Measurements from ENCODE around the gene VASN.

Gene VASN

DNA sequence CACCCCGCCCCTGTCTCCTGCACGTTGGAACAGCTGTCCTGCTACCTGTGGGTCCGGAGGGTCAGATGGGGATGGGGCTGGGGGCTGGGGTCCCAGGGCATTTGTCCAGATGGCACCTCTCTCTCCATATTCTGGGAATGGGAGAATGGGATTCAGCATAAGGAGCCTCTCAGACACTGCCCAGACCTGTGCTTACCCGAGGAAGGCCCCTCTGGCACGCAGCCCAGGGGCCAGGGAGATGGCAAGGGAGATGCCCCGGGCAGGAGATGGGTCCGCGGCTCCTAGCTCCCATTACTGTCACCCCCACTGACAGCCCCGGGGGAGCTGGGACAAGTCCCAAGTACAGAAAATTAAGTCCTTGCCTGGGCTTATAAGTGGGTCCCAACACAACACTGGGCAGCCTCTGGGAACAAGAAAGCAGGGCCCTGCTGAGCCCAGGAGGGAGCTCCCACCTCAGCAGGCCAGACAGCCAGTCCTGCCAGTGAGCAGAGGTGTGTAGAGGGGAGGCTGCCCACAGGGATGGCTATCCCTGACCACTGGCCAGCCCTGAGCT lies 1.8 kb downstream of the VASN start:
- DNase-seq, result no peak

DNA sequence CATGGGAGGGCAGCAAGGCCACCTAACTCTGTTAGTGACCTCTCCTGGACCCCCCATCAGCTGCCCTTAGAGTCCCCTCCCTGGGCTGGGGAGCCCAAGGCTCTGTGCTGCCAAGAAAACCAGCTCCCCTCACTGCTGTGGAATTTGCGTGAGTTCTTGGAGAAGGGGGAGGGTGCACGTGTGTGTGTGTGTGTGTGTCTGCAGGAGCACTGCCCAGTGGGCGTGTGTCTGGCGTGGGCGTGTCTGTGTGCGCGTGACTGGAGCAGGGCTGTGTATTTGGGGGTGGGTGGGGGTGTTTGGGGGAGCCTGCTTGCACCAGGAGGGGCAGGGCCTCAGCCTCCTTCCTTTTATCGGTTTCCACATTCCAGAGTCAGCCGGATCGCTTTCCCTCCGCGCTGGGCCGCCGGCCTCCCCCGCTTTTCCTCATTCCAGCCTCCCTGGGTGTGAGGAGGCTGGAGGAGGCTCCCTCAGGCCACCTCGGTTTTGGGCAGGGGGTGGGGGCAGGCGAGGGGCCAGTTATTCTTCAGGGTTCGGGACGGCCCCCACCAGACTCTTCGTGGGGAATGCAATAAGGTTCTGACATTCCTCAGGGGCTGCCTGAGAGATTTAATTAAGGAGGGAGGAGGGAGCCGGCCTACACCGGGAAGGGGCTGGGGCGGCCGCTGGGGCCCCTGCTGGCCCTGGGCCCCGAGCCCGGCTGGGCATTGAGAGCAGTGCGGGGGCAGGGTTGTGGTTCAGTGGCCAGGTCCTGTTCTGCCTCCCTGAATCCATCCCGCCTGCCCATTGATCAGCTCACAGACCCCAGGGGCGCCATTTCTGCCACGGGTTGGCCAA lies 2.5 kb downstream of the VASN start:
- no peak for DNase-seq

DNA sequence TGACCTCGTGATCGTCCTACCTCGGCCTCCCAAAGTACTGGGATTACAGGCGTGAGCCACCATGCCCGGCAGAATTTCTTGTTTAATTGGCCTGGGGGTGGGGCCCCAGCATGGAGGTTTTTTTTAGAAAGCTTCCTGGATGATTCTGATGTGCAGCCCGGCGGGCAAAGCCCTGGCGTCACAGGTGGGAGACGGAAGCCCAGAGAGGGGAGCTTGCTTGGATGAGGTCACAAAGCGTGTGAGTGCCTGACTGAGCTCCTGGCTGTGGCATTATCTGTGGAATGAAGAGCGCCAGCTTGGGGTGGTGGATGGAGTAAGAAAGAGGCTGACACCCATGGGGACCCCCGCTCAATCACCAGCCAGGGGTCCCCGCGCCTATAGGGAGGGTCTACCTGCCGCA lies 4.1 kb downstream of the VASN start:
- DNase-seq, result no peak

DNA sequence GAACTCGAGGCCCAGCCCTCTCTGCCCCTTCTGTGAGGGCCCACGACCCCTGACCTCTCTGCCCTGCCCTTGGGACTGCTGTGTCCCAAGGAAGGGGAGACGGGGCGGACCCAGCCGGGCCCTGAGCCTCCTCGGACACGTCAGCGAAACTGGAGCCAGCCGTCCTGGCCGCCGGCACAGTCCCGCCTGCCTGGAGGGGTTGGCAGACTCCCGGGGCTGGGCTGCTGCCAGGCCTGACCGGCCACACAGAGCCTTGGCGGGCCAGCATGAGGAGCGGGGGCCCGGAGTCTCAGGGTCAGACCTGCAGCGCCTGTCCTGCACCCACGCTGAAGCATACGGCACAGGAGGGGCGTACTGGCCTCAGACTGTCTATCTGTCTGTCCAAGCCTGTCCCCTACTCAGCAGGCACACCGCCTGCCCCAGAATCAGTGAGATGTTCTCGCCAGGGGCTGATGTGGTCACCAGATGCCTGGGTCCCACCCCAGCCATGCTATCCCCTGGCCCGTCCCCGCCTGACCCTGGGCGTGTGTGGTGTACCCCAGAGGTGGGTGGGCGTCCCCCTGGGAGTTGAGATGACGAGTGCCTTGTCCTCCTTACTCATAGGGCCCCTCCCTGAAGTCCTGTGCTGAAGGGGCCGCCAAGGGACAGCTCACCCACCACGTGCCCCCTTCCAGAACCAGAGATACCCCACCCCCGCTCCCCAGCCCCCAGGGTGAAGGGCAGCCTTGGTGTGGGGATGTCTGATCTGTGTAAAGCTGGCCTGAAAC lies 4.7 kb downstream of the VASN start:
- no peak for DNase-seq

DNA sequence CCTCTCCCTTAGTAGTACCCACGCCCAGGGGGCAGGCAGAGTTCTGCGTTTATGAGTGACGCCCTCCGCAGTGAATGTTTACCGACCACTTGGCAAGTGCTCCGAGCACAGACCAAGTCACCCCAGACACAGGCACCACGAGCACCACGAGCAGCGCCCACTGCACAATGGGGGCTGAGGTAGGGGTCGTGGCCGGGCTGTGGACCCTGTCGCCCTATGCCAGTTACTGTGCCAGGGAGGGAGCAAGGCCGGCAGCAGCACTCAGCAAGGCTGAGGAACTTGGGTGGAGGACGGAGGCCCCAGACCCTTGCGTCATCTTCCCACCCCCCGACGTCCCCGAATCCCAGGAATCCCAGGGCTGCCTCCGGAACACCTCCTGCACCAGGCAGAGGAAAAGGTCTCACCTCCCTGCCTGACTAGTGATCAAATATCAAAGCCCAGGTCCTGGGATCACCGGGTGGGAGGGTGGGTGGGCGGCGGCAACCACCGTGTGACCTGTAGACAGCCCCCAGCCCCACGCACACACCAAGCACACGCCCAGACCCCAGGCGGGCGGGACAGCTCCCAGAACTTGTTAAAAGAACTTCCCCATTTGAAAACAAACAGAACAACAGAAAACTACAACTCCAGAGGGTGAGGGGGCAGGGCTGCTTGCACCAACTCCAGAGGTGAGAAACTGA lies 5.4 kb downstream of the VASN start:
- no peak for DNase-seq

DNA sequence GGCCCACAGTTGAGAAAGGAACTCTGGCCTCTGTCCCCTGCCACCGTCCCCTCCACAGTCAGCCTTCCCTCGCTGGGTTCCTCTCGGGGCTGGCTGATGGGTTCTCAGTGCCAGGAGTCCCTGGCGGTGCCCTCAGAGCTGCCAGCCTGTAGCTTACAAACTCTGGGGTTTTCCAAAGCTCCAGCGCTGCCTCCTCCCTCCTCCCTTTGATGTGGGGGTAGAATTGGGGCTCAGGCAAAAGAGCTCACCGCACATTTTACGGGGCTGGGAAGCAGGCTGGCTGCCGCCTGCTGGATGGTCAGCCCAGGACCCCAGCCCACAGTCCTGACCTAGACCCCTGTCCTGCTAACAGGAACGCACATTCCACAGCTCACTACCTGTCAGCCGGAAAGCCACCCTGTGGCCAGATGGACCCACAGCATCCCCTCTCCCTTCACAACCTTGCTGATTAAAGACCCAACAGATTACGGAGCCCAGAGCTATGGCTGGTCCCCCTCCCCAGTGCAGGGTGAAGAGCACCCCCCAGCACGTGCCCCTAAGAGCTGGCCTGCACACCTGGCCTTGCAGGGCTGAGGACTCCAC lies 6.0 kb downstream of the VASN start:
- DNase-seq, result no peak

DNA sequence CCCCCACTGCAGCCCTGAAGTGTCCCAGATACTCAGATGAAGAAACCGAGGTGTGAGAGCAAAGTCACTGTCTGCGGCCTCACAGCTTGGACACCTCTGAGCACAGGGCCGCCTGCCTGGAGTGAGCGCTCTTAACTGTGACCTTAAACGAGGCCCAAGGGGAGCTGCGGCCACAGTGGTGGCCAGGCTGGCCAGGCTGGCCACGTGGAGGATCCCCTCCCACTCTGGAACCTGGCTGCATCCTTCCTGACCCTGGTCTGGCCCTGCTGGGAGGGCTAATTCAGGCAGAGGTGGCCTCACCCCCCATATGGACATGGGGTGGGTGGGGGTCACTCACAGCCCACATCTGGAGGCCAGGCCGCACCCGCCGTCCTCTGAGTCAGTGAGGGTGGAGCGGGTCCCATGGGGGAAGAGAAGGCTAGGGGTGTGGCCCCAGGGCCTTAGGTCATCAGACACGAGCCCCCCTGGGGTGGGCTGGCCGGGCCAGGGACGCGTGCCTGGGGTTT lies 6.6 kb downstream of the VASN start:
- DNase-seq, result no peak

DNA sequence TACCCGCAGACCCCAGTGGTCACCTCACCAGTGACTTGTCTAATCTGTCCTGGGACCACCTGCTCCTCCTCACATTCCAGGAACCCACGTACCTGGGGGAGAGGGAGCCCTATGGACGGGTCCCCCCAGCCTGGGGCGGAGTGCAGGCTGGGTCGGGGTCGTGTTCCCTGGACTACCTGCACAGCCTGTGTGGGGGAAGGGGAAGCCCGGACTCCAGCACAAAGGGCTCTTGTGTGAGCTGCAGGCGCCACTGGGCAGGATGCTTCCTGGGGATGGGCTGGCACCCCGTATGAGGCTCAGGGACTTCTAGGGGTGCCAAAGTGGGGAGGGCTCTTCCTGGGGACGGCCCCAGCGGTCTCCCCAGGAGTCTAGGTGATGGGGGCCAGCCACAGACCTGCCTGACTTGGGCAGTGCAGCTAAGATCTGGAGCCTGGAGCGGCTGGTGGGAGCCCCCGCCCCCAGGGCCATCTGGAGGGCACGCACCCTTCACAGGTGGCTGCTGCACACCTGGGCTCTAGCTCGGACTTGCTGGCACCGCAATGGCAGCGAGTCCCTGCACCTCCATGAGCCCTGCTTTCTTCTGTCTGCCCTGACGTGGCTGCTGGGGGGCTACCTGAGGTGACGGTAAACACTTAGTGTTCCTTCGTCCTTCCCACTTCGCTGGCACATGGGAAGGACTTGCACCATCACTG lies 7.5 kb downstream of the VASN start:
- no peak for DNase-seq

DNA sequence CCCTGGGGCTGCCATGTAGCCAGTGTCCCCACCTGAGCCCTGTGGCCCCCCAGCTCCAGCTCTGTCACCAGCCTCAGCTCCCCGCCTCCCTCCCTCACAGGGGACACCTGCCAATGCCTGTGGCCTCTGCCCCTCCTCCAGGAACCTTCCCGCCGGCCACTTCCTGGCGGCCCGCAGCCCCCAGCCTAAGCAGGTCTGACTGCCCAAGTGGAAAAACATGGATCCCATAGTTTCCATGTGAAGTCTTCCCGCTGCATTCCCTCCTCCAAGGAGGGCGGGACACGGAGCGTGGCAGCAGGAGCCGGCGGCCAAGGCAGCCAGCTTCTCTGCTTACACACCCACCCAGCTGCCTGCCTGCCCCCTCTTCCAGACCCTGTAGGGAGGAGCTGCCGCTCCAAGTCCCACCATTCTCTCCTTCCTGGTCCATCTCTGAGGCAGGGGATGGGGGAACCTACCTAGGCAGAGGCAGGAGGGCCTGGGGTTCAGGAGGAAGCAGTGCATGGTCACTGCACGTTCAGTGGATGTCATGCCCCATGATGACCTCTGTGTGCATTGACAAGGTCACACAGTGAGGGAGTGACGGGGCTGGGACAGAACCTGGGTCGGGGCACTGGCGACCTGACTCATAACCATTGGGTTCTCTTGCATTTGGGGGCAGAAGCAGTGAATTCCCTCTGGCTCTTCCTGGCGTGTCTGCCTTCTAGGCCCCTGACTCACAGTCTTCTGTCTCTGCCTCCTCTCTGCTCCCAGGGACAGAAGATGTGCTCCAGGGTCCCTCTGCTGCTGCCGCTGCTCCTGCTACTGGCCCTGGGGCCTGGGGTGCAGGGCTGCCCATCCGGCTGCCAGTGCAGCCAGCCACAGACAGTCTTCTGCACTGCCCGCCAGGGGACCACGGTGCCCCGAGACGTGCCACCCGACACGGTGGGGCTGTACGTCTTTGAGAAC lies 8.7 kb downstream of the VASN start:
- DNase-seq, result no peak

DNA sequence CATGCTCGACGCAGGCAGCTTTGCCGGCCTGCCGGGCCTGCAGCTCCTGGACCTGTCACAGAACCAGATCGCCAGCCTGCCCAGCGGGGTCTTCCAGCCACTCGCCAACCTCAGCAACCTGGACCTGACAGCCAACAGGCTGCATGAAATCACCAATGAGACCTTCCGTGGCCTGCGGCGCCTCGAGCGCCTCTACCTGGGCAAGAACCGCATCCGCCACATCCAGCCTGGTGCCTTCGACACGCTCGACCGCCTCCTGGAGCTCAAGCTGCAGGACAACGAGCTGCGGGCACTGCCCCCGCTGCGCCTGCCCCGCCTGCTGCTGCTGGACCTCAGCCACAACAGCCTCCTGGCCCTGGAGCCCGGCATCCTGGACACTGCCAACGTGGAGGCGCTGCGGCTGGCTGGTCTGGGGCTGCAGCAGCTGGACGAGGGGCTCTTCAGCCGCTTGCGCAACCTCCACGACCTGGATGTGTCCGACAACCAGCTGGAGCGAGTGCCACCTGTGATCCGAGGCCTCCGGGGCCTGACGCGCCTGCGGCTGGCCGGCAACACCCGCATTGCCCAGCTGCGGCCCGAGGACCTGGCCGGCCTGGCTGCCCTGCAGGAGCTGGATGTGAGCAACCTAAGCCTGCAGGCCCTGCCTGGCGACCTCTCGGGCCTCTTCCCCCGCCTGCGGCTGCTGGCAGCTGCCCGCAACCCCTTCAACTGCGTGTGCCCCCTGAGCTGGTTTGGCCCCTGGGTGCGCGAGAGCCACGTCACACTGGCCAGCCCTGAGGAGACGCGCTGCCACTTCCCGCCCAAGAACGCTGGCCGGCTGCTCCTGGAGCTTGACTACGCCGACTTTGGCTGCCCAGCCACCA lies 9.7 kb downstream of the VASN start:
- no peak for DNase-seq

DNA sequence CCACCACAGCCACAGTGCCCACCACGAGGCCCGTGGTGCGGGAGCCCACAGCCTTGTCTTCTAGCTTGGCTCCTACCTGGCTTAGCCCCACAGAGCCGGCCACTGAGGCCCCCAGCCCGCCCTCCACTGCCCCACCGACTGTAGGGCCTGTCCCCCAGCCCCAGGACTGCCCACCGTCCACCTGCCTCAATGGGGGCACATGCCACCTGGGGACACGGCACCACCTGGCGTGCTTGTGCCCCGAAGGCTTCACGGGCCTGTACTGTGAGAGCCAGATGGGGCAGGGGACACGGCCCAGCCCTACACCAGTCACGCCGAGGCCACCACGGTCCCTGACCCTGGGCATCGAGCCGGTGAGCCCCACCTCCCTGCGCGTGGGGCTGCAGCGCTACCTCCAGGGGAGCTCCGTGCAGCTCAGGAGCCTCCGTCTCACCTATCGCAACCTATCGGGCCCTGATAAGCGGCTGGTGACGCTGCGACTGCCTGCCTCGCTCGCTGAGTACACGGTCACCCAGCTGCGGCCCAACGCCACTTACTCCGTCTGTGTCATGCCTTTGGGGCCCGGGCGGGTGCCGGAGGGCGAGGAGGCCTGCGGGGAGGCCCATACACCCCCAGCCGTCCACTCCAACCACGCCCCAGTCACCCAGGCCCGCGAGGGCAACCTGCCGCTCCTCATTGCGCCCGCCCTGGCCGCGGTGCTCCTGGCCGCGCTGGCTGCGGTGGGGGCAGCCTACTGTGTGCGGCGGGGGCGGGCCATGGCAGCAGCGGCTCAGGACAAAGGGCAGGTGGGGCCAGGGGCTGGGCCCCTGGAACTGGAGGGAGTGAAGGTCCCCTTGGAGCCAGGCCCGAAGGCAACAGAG lies 10.5 kb downstream of the VASN start:
- no peak for DNase-seq

DNA sequence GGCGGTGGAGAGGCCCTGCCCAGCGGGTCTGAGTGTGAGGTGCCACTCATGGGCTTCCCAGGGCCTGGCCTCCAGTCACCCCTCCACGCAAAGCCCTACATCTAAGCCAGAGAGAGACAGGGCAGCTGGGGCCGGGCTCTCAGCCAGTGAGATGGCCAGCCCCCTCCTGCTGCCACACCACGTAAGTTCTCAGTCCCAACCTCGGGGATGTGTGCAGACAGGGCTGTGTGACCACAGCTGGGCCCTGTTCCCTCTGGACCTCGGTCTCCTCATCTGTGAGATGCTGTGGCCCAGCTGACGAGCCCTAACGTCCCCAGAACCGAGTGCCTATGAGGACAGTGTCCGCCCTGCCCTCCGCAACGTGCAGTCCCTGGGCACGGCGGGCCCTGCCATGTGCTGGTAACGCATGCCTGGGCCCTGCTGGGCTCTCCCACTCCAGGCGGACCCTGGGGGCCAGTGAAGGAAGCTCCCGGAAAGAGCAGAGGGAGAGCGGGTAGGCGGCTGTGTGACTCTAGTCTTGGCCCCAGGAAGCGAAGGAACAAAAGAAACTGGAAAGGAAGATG lies 11.2 kb downstream of the VASN start:
- DNase-seq, result no peak

DNA sequence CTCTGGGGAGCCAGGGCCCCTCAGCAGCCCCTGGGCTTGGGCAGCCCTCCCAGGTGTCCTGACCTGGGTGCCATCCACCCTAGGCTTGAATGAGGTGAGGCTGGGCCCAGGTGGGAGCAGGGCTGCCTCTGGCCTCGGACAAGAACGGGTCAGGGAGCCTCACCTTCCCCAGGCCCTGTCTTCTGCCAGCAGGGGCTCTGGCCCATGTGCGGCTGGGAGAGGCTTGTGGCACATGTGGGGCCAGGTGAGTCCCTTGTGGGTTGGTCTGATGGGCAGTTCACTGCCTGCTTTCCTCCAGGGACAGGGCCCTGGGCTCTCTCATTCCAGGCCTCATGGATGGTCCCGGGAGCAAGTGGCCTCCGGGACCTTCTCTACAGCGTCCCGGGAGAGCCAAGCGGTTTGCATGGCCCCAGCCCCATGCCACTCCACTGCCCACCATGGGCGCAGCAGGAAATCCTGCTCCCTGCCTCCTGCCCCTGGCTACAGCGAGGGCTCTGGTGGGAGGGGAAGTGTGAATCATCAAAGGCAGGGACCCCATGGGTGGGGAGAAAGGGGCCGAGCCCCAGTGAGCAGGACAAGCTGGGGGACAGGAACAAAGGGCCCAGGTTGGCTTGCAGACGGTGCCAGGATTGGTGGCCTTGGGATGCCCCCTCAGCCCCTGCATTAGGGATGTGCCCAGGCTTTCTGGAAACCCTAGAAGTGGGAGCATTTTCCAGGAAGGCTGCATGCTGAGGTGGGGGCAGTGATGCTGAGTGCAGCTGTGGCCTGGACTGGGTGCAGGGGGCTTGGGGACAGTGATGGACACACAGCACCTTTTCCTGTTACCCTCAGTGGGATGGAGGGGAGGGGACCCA lies 12.2 kb downstream of the VASN start:
- DNase-seq, result no peak

DNA sequence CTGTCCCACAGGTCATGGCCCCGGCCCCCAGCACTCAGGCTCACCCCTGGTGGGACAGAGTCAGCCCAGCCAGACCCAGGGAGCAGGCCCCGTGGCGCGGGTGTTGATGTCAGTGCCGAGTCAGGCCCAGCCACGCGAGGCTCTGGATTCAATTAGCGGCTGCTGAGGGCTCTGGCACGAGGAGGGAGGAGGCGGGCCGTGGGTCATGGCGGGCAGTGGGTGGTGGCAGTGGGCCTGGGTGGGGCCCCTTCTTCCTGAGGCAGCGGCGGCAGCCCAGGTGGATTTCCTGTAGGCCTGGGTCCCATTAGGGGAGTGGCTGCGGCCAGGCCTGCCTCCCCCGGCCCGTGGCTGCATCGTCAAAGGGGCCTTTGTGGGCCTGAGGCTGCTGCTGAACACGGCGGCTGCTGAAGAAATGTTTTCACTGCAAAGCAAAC lies 12.9 kb downstream of the VASN start:
- no peak for DNase-seq

DNA sequence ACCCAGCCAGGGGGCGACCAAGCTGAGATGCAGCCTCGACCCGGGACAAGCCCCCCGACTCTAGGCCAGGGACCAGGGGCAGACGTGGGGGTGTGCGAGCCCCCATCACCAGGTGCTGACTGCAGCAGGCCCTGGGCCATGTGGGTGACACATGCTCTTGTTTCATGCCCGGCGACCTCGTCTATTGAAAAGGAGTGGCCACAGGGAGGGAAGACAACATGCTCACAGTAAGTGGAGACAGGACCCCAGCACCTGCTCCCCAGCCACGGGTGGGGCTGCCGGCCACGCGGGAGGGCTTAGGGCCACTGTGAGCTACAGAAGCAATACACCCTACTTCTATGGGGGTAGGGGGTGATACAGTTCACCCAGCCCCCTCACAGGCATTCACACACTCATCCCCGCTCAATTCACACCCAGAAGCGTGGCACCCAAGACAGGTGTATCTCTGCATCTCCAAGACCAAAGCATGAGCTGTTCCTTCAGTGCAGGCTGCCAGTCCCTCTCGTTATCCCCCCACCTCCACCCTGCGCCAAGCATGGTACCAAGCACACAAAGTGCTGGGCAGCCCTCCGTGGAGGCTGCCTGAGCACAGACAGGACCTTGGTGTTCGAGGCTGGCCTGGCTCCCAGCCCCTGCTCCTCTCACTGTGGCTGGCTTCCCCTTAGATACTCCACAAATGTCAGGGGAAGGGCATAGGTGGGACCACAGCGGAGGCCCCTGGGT lies 13.6 kb downstream of the VASN start:
- no peak for DNase-seq

DNA sequence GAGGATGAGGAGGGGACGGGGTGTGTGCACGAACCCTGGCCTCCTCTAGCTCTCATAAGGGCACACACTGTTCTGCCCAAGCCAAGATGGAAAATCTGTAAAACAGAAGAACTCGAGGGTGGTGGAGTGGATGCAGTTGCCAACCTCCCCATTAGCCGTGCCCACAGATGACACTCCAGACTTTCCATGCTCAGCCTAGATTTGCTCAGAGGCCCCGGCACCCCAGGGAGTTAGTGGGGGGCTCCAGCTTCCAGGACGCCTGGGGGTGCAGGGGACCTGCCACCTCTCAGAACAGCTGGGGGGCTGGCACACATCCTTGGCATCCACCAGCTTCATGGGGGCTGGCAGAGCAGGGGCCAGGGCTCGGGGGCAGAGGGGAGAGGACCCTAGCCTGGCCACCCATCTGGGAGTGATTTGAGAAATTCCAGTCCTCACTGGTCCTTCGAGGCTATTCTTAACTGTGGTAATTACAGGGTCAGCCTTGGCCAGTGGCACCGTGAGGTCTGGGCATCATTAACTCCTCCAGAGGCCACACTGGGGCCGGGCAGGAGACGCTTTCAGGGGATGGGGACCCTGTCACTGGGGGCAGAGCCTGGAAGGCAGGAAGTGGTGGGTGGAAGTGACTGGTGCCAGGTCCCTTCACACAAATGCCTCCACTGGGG lies 14.3 kb downstream of the VASN start:
- no peak for DNase-seq

DNA sequence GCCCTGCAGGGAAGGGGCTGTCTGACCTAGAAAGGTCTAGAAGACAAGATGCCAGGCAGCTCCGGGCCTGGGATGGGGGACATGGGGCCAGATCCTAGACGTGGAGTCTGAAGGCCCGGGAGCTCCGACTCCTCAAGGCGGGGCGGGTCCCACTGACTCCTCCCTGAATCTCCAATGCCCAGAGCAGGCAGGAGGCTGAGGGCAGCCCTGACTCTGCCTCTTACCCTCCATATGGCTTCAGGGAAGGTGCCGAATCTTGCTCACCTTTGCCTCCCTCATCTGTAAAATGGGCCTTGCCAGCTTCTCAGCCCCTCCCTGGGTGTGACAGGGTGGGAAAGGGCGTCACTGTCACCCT lies 14.8 kb downstream of the VASN start:
- DNase-seq, result no peak
